Measurements from ENCODE around the gene COPE. TPM values are rescaled to one million over a fixed set of nuclear protein-coding genes. Genes with fewer than 3 reads are reported as not detected.

The COPE gene
- total RNA-seq, 1 donor from 2014 or later: 171 TPM

DNA sequence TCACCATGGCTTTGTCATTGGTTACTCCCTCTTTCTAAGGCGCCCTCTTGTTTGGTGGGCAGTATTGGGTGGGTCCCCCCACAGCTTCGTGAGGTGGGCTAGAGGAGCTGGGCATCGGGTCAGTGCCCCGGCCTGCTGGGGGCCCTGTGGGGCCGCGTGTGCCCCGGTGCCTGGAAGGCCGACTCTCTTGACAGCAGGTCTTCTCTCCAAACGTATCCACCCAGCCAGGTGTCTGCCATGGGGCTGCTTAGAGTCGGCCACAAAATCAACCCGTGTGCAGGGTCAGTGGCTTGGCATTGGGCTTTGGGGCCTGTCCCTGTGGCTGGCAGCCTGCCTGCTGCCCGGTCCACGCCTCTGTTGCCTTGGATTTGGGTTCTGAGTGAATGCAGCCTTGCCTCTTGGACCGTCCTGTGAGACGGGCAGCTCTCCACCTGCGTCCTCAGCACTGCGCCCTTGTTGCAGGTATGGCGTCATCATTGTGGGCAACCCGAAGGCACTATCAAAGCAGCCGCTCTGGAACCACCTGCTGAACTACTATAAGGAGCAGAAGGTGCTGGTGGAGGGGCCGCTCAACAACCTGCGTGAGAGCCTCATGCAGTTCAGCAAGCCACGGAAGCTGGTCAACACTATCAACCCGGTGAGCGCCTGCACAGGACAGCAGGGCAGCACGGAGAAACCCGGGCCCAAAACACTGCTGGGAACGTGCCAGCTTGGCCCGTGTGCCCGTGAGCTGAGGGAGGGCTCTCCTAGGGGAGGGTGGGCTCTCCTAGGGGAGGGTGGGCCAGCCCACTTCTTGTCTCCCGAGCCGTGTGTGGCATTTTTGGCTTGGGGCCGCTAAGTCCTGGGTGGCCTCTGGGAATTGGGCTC, 56.0 kb downstream of the COPE start:
- H3K4me1 Mint-ChIP-seq (ENCODE audit: unreplicated experiment): no peaks in the 10 kb centered on the region
- H3K4me3 Mint-ChIP-seq: no peak overlapping the region
- DNase-seq (ENCODE audit: extremely low spot score, unreplicated experiment): no peak
- TF ChIP-seq, protein P1, sequence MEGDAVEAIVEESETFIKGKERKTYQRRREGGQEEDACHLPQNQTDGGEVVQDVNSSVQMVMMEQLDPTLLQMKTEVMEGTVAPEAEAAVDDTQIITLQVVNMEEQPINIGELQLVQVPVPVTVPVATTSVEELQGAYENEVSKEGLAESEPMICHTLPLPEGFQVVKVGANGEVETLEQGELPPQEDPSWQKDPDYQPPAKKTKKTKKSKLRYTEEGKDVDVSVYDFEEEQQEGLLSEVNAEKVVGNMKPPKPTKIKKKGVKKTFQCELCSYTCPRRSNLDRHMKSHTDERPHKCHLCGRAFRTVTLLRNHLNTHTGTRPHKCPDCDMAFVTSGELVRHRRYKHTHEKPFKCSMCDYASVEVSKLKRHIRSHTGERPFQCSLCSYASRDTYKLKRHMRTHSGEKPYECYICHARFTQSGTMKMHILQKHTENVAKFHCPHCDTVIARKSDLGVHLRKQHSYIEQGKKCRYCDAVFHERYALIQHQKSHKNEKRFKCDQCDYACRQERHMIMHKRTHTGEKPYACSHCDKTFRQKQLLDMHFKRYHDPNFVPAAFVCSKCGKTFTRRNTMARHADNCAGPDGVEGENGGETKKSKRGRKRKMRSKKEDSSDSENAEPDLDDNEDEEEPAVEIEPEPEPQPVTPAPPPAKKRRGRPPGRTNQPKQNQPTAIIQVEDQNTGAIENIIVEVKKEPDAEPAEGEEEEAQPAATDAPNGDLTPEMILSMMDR (conservative IDR thresholded peaks at IDR 0.05): no peak
- no peaks in the 10 kb centered on the region for H3K9me3 Mint-ChIP-seq
- H3K27ac Mint-ChIP-seq: no peak overlapping the region
- H3K36me3 Mint-ChIP-seq: no peaks in the 10 kb centered on the region
- H3K27me3 Mint-ChIP-seq: no peaks in the 10 kb centered on the region

DNA sequence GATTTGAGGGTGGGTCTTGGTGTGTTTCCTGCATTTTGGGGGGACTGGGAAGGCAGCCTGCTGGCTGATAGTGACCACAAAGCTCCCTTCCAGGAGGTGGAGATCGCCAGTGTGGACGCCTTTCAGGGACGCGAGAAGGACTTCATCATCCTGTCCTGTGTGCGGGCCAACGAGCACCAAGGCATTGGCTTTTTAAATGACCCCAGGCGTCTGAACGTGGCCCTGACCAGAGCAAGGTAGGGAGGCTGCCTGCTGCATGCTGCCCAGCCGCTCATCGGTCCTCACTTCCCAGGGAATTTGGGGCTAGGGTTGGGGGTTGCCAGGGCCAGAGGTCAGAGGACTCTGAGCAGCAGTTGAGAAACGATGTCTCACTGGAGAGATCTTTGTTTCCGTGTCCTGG, 57.3 kb downstream of the COPE start:
- Mint-ChIP-seq H3K27ac (no peak overlapping the region), H3K4me1 (ENCODE audit: unreplicated experiment) (no peaks in the 10 kb centered on the region), H3K27me3 (no peaks in the 10 kb centered on the region), H3K4me3 (no peak overlapping the region), H3K9me3 (no peaks in the 10 kb centered on the region), H3K36me3 (no peaks in the 10 kb centered on the region)
- no peak for DNase-seq (ENCODE audit: extremely low spot score, unreplicated experiment)
- TF ChIP-seq, protein P1 (conservative IDR thresholded peaks at IDR 0.05): no peak

- Mint-ChIP-seq H3K4me3 (no peak overlapping the region), H3K27me3 (no peaks in the 10 kb centered on the region), H3K4me1 (ENCODE audit: unreplicated experiment) (no peaks in the 10 kb centered on the region), H3K36me3 (no peaks in the 10 kb centered on the region), H3K9me3 (no peaks in the 10 kb centered on the region), H3K27ac (no peak overlapping the region)
- TF ChIP-seq, protein P1 (conservative IDR thresholded peaks at IDR 0.05): no peak
- no peak for DNase-seq (ENCODE audit: extremely low spot score, unreplicated experiment)
These were observed 58.0 kb downstream of the COPE start for GRCh38 chr19:18861235-18861634.

GRCh38 chr19:18860725-18861124, 58.5 kb downstream of the COPE start:
- Mint-ChIP-seq H3K4me1 (ENCODE audit: unreplicated experiment) (no peaks in the 10 kb centered on the region), H3K27ac (no peak overlapping the region)

GRCh38 chr19:18860302-18860700, 58.9 kb downstream of the COPE start:
- Mint-ChIP-seq H3K4me1 (ENCODE audit: unreplicated experiment) (no peaks in the 10 kb centered on the region), H3K27ac (no peak overlapping the region), H3K9me3 (no peaks in the 10 kb centered on the region), H3K36me3 (no peaks in the 10 kb centered on the region), H3K27me3 (no peaks in the 10 kb centered on the region), H3K4me3 (no peak overlapping the region)
- TF ChIP-seq, protein P1 (conservative IDR thresholded peaks at IDR 0.05): no peak
- no peak for DNase-seq (ENCODE audit: extremely low spot score, unreplicated experiment)

More at GRCh38 chr19:18860725-18861124, 58.5 kb downstream of the COPE start:
- TF ChIP-seq, protein P1 (conservative IDR thresholded peaks at IDR 0.05): no peak
- Mint-ChIP-seq H3K4me3 (no peak overlapping the region), H3K27me3 (no peaks in the 10 kb centered on the region), H3K9me3 (no peaks in the 10 kb centered on the region), H3K36me3 (no peaks in the 10 kb centered on the region)
- DNase-seq (ENCODE audit: extremely low spot score, unreplicated experiment): no peak
